KOPT-K1 (cell line): ENCODE results near the gene NINJ2.

Experiments used
- H3K27ac ChIP-seq: fragments of 200-600 bp; sonication (generic); 2 replicates; pipeline ENCODE4 v1.5.1; 2016; ENCODE audit warnings: antibody characterized with exemption, mild to moderate bottlenecking, low read depth, low read length; ENCODE audit not compliant: poor library complexity, severe bottlenecking
- H3K36me3 ChIP-seq: fragments of 200-600 bp; sonication (generic); 2 replicates; pipeline ENCODE4 v1.5.1; 2017; ENCODE audit warnings: antibody characterized with exemption, mild to moderate bottlenecking, low read length, moderate library complexity; ENCODE audit not compliant: insufficient read depth
- H3K9me3 ChIP-seq: fragments of 200-600 bp; sonication (generic); 2 replicates; pipeline ENCODE4 v1.5.1; 2017; ENCODE audit warnings: antibody characterized with exemption, low read length, mild to moderate bottlenecking; ENCODE audit not compliant: insufficient read depth, poor library complexity, severe bottlenecking

The NINJ2 gene

GRCh38 chr12:593396-594270 is 69.6 kb downstream of the NINJ2 start:
- Histone ChIP-seq H3K27ac (no peak overlapping the region), H3K36me3 (no peaks in the 10 kb centered on the region), H3K9me3 (peaks cover 2% of the 10 kb centered on the region)

- peaks cover 5% of the 10 kb centered on the region for H3K9me3 ChIP-seq
- no peaks in the 10 kb centered on the region for H3K36me3 ChIP-seq
- H3K27ac ChIP-seq = no peak overlapping the region
These were observed 71.2 kb downstream of the NINJ2 start for GRCh38 chr12:592024-592505.

- Histone ChIP-seq H3K9me3 (peaks cover 5% of the 10 kb centered on the region), H3K27ac (no peak overlapping the region), H3K36me3 (no peaks in the 10 kb centered on the region)
These were observed 71.8 kb downstream of the NINJ2 start for GRCh38 chr12:591167-592023.

GRCh38 chr12:590206-590750 is 73.0 kb downstream of the NINJ2 start:
- no peak overlapping the region for H3K27ac ChIP-seq
- H3K9me3 ChIP-seq = peaks cover 5% of the 10 kb centered on the region
- H3K36me3 ChIP-seq = no peaks in the 10 kb centered on the region

GRCh38 chr12:588646-589045 is 74.6 kb downstream of the NINJ2 start:
- Histone ChIP-seq H3K27ac (no peak overlapping the region), H3K36me3 (no peaks in the 10 kb centered on the region), H3K9me3 (peaks cover 5% of the 10 kb centered on the region)

- H3K36me3 ChIP-seq = no peaks in the 10 kb centered on the region
- no peak overlapping the region for H3K27ac ChIP-seq
- peaks cover 5% of the 10 kb centered on the region for H3K9me3 ChIP-seq
These were observed 75.3 kb downstream of the NINJ2 start for GRCh38 chr12:588024-588322.

- no peaks in the 10 kb centered on the region for H3K36me3 ChIP-seq
- H3K27ac ChIP-seq = no peak overlapping the region
- H3K9me3 ChIP-seq = peaks cover 5% of the 10 kb centered on the region
These were observed 75.9 kb downstream of the NINJ2 start for GRCh38 chr12:587132-588023.

GRCh38 chr12:586318-587071 is 76.8 kb downstream of the NINJ2 start:
- Histone ChIP-seq H3K9me3 (peaks cover 5% of the 10 kb centered on the region), H3K27ac (no peak overlapping the region), H3K36me3 (no peaks in the 10 kb centered on the region)

GRCh38 chr12:585062-586061 is 77.9 kb downstream of the NINJ2 start:
- Histone ChIP-seq H3K27ac (no peak overlapping the region), H3K9me3 (peaks cover 5% of the 10 kb centered on the region), H3K36me3 (no peaks in the 10 kb centered on the region)

- no peak overlapping the region for H3K27ac ChIP-seq
- no peaks in the 10 kb centered on the region for H3K36me3 ChIP-seq
- H3K9me3 ChIP-seq = peaks cover under 1% of the 10 kb centered on the region
These were observed 79.9 kb downstream of the NINJ2 start for GRCh38 chr12:583251-583869.

- Histone ChIP-seq H3K9me3 (no peaks in the 10 kb centered on the region), H3K36me3 (no peaks in the 10 kb centered on the region), H3K27ac (no peak overlapping the region)
These were observed 81.5 kb downstream of the NINJ2 start for GRCh38 chr12:581746-582145.

- H3K36me3 ChIP-seq = no peaks in the 10 kb centered on the region
- no peak overlapping the region for H3K27ac ChIP-seq
- H3K9me3 ChIP-seq = no peaks in the 10 kb centered on the region
These were observed 81.9 kb downstream of the NINJ2 start for GRCh38 chr12:581321-581720.

- no peaks in the 10 kb centered on the region for H3K9me3 ChIP-seq
- H3K36me3 ChIP-seq = no peaks in the 10 kb centered on the region
- no peak overlapping the region for H3K27ac ChIP-seq
These were observed 82.4 kb downstream of the NINJ2 start for GRCh38 chr12:580813-581212.
